Smooth muscle cell of trachea (primary cell): ENCODE data around the gene COX4I1. TPM values are rescaled to one million over a fixed set of nuclear protein-coding genes. Genes with fewer than 3 reads are reported as not detected.

Source experiments
- total RNA-seq: library from RNA; depleted of rRNA; stranded (reverse); fragments of >200 nt; gene quantifications from 2 replicates; pipeline ENCODE4 v1.2.1, GENCODE V29; 2014

Gene COX4I1
- 399 and 413 TPM in 2 replicates for total RNA-seq

DNA sequence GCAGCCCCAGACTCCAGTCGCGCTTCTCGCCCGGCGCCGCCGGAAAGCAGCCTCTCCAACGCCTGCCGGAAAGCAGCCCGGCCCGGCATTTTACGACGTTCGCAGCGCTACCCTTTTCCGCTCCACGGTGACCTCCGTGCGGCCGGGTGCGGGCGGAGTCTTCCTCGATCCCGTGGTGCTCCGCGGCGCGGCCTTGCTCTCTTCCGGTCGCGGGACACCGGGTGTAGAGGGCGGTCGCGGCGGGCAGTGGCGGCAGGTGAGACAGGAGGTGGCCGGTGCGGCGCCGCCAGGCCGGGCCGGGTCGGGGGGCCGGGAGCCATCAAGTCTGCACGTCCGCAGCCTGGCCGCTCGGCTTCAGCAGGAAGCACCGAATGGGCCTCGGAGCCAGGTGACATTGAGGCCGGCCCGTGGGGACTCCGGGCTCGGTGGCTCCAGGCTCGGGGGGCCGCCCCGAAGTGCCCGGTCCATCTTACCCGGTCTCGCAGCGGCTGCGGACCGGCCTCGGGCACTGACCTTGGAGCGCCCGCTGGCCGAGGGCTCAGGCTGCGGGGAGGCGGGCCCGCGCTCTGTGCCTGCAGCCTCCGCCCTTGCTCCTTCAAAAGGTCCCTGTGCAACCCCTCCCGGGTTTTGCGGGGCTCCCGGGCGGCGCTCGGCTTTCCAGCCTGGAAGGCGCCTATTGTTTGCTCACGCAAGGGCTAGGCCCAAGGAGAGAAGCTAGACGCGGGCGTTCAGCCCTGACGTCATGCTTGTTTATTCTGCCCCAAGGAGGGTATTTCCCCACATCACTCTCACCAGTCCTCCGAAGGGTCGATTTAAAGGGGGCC lies at the start of gene COX4I1, which contains the start of gene EMC8:
TSS of gene COX4I1 (plus strand) at position 199 of the 824 bp plus-strand sequence. CDS start 1,511 bp downstream, outside the sequence.
TSS of gene EMC8 (minus strand) at position 48 of the 824 bp plus-strand sequence. CDS start 249 bp downstream, outside the sequence.

DNA sequence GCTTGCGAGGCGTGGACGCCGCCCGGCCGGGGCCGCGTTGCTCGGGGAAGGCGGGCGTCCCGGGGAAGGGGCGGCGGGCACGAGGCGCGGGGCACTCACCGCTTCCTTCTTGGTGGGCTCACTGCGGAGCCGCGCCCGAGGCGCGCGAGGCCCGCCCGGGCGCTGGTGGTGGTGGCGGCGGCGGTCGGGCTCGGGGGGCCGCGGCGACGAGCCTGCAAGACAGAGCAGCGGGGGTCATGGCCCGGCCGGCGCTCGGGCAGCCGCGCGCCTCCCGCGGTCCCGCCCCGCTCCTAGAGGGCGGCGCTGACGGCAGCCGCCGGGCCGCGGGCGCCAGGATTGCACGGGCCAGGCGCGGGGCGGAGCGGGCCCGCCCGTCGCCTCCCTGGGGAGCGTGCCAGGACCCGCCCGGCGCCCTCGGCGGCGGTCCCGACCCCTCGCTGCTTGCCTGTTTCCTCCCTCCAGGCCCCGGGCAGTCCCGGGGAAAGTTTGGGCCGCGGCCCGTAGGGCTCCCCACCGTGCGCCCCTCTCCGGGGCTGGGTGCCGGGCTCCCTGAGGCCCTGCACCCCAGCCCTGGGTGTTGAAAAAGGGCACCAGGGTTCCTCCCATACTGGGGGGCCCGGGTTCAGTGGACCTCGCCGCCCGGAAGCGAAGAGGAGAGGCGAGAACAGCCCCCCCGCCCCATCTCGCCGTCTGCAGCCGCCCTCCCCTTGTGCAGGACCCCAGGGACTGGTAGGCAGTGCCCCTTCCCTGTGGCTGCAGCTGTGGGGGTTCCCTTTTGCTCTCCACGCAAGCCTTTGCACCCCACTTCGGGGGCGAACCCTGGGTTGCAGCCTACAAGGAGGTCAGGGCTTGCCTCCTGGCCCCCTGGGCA lies 48.4 kb upstream of the COX4I1 start, which contains the start of gene C16orf74:
TSS of gene C16orf74 (minus strand) at position 270 of the 871 bp plus-strand sequence. CDS start 15,879 bp downstream, outside the sequence.

Other genes starting within 250 kb of the COX4I1 start
- gene GSE1, start 186.4 kb upstream of the COX4I1 start, total RNA-seq = 29.4 and 65.5 TPM in 2 replicates
- 1.5 and 11.1 TPM in 2 replicates for gene GINS2, start 110.7 kb upstream of the COX4I1 start, total RNA-seq
- 5.7 and 7.3 TPM in 2 replicates for gene C16orf74, start 48.6 kb upstream of the COX4I1 start, total RNA-seq
- gene EMC8, start 151 bp upstream of the COX4I1 start, total RNA-seq = 24.7 and 35.9 TPM in 2 replicates
- gene IRF8, start 99.5 kb downstream of the COX4I1 start, total RNA-seq = not detected in 2 replicates